Uterus (tissue), 4 donors: Measurements from ENCODE around the gene MUC20. TPM values are rescaled to one million over a fixed set of nuclear protein-coding genes. Genes with fewer than 3 reads are reported as not detected.

Experiments
- DNase-seq, 2 donors: peaks; one replicate each; pipeline ENCODE4 v3.0.0-alpha.2; 2019 to 2020
- H3K27ac ChIP-seq, 2 donors: fragments of 200-600 bp; sonication (generic); 1 replicate in 1 of 2; 2 replicates in 1 of 2; pipeline ENCODE4 v1.5.1; 2016 to 2018
- H3K27me3 ChIP-seq, 2 donors: fragments of 200-600 bp; sonication (generic); one replicate each; pipeline ENCODE4 v1.5.1; 2018 to 2019; ENCODE audit warnings: control low read depth in 1 of 2
- H3K36me3 ChIP-seq, 2 donors: fragments of 200-600 bp; sonication (generic); one replicate each; pipeline ENCODE4 v1.5.1; 2019; ENCODE audit warnings: control low read depth in 1 of 2
- H3K4me1 ChIP-seq, 2 donors: fragments of 200-600 bp; sonication (generic); one replicate each; pipeline ENCODE4 v1.5.1; 2018 to 2019; ENCODE audit warnings: control low read depth in 1 of 2
- H3K4me3 ChIP-seq, 2 donors: fragments of 200-600 bp; sonication (generic); 1 replicate in 1 of 2; 2 replicates in 1 of 2; pipeline ENCODE4 v1.5.1; 2018 to 2019; ENCODE audit warnings: mild to moderate bottlenecking in 1 of 2
- H3K9me3 ChIP-seq, 2 donors: fragments of 200-600 bp; sonication (generic); one replicate each; pipeline ENCODE4 v1.5.1; 2019; ENCODE audit warnings: control low read depth in 1 of 2
- POLR2A ChIP-seq, 2 donors: fragments of 450-650 bp; IDR thresholded peaks; one replicate each; pipeline ENCODE4 v1.6.1; 2016; ENCODE audit warnings: antibody characterized with exemption in 2 of 2, mild to moderate bottlenecking in 1 of 2, moderate library complexity in 1 of 2
- intact Hi-C: fragments of 100-400 bp; cut with DNase I; formaldehyde crosslinking; loops from one replicate; pipeline ENCODE4 v1.15.1; 2023; ENCODE audit warnings: low total_unique reads
- total RNA-seq, 4 donors: library from RNA; depleted of rRNA in 3 of 4; stranded (reverse); fragments of >200 nt in 3 of 4; gene quantifications; one replicate each; pipeline versions ENCODE4 v1.1.0 to v1.2.4, GENCODE V29; 2014 to 2023
- TF ChIP-seq, protein P1 (sequence below), 4 experiments: fragments of 200-600 bp in 2 of 4; fragments of 450-650 bp in 2 of 4; sonication (generic) in 2 of 4; IDR thresholded peaks; one replicate each; pipeline ENCODE4 v1.5.1; 2016 to 2019; ENCODE audit warnings: antibody characterized with exemption in 4 of 4, mild to moderate bottlenecking in 2 of 4, moderate library complexity in 1 of 4
- donor health status: DM: yes; HTN: yes; CAD: no.

The MUC20 gene
- total RNA-seq, 4 donors from 2014 or later = 0.29 to 17.6 (median 4.4) TPM

DNA sequence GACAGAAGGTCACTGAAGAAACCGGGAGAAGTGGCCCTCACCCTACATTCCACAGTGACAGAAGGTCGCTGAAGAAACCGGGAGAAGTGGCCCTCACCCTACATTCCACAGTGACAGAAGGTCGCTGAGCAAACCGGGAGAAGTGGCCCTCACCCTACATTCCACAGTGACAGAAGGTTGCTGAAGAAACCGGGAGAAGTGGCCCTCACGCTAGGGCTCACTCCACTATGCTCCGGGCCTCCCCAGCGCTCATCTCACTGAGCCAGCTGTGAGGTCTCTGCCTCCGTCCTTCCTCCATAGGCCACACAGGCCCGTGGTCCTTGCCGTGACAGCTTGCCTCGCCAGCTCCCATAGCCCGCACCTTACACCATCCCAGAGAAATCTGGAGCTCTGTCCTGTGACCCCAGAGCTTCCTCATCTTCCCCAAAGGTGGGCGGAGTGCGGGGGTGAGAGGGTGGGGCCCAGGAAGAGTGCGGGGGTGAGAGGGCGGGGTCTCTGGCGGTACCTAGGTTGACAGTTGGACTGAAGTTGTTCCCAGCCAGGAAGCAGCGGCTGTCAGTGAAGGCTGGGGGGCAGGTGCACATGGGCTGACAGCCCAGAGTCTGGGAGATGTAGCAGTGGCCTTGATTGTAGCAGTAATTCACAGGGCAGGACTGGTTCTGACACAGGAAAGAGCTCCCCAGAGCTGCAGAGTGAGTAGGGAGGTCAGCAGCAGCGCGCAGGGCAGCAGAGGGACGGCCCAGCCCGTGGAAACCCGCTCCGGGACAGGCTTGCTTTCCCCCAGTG is 32.0 kb downstream of the MUC20 start:
- H3K9me3 ChIP-seq = no peaks in the 10 kb centered on the region
- TF ChIP-seq, protein P1, sequence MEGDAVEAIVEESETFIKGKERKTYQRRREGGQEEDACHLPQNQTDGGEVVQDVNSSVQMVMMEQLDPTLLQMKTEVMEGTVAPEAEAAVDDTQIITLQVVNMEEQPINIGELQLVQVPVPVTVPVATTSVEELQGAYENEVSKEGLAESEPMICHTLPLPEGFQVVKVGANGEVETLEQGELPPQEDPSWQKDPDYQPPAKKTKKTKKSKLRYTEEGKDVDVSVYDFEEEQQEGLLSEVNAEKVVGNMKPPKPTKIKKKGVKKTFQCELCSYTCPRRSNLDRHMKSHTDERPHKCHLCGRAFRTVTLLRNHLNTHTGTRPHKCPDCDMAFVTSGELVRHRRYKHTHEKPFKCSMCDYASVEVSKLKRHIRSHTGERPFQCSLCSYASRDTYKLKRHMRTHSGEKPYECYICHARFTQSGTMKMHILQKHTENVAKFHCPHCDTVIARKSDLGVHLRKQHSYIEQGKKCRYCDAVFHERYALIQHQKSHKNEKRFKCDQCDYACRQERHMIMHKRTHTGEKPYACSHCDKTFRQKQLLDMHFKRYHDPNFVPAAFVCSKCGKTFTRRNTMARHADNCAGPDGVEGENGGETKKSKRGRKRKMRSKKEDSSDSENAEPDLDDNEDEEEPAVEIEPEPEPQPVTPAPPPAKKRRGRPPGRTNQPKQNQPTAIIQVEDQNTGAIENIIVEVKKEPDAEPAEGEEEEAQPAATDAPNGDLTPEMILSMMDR (IDR thresholded peaks at IDR 0.05) = no peak
- TF ChIP-seq POLR2A (IDR thresholded peaks at IDR 0.05) = no peak
- intact Hi-C loops = no loop called here
- no peak overlapping the region for H3K27ac ChIP-seq
- no peaks in the 10 kb centered on the region for H3K36me3 ChIP-seq
- DNase-seq = no peak
- no peaks in the 10 kb centered on the region for H3K27me3 ChIP-seq
- no peaks in the 10 kb centered on the region for H3K4me1 ChIP-seq
- H3K4me3 ChIP-seq = no peak overlapping the region

DNA sequence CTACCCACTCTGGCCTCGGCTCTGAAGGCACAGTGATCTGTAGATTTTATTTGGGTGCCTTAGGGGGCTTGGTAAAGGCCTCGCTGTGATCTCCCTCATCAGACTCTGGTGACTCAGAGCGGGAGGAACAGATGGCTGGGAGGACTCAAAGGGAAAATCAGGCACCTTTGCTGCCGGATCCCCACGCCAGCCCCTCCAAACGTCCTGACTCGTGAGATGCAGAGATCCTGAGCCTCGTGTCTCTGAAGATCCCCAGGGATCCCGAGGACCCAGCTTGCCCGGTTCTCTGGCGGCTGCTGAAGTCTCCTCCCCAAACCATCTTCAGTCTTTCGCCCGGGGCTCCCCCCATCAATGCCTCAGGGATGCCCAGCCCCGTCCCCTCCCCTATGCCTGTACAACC is 32.8 kb downstream of the MUC20 start:
- Histone ChIP-seq H3K27ac (no peak overlapping the region), H3K4me3 (no peak overlapping the region), H3K9me3 (no peaks in the 10 kb centered on the region), H3K36me3 (no peaks in the 10 kb centered on the region), H3K27me3 (no peaks in the 10 kb centered on the region), H3K4me1 (no peaks in the 10 kb centered on the region)
- TF ChIP-seq POLR2A (IDR thresholded peaks at IDR 0.05) = no peak
- TF ChIP-seq, protein P1 (IDR thresholded peaks at IDR 0.05) = no peak
- DNase-seq = no peak
- intact Hi-C loops = no loop called here

DNA sequence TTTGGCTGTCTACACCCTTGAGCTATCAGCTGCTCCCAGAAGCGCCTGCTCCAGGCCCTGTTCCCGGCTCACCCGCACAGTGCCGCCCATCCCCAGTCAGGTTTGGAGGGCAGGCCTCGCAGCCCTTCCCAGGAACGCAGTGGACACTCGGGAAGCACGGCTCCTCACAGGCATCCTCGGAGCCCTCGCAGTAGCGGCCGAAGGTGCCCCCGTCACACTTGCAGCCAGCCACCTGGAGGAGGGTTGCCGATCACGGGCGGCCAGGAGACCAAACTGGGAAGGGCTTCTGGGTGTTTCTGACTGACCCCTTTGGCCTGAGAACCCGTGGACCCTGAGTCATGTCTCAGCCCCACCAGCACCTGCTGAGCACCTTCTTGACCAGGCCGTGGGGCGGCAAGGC is 33.4 kb downstream of the MUC20 start:
- intact Hi-C loops = no loop called here
- no peak overlapping the region for H3K4me3 ChIP-seq
- TF ChIP-seq POLR2A (IDR thresholded peaks at IDR 0.05) = no peak
- TF ChIP-seq, protein P1 (IDR thresholded peaks at IDR 0.05) = no peak
- H3K9me3 ChIP-seq = no peaks in the 10 kb centered on the region
- no peaks in the 10 kb centered on the region for H3K36me3 ChIP-seq
- no peaks in the 10 kb centered on the region for H3K27me3 ChIP-seq
- DNase-seq = no peak
- no peaks in the 10 kb centered on the region for H3K4me1 ChIP-seq
- H3K27ac ChIP-seq = no peak overlapping the region

DNA sequence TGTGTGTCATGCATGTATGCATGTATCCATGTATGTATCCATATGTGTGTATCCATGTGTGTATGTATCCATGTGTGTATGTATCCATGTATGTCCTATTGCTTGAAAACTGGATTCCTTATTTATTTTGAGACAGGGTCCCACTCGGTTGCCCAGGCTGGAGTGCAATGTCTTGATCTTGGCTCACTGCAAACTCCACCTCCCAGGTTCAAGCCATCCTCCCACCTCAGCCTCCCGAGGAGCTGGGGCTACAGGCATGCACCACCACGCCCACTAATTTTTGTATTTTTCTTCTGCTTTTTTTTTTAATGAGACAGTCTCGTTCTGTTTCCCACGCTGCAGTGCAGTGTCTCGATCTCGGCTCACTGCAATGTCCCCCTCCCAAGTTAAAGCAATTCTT is 34.1 kb downstream of the MUC20 start:
- intact Hi-C loops = no loop called here
- no peak overlapping the region for H3K27ac ChIP-seq
- TF ChIP-seq, protein P1 (IDR thresholded peaks at IDR 0.05) = no peak
- TF ChIP-seq POLR2A (IDR thresholded peaks at IDR 0.05) = no peak
- no peak overlapping the region for H3K4me3 ChIP-seq
- no peaks in the 10 kb centered on the region for H3K4me1 ChIP-seq
- no peaks in the 10 kb centered on the region for H3K27me3 ChIP-seq
- no peaks in the 10 kb centered on the region for H3K9me3 ChIP-seq
- no peak for DNase-seq
- H3K36me3 ChIP-seq = no peaks in the 10 kb centered on the region

DNA sequence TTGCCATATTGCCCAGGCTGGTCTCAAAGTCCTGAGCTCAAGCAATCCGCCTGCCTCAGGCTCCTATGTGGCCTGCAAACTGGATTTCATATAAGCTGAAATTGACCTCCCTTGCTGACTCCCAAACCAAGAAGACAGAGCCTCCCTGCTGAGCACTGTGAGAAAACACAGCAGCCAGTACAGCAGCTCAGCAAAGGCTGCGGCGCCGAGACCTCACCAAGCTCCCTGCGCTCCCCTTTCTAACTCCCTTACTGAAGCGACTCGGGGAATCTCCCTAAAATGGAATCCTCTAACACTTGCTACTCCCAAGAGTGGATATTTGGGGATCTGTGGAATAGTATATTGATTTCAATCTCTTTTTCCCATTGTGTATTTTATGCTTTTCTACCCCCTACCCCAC is 34.6 kb downstream of the MUC20 start:
- H3K9me3 ChIP-seq = no peaks in the 10 kb centered on the region
- TF ChIP-seq POLR2A (IDR thresholded peaks at IDR 0.05) = no peak
- TF ChIP-seq, protein P1 (IDR thresholded peaks at IDR 0.05) = no peak
- intact Hi-C loops = no loop called here
- no peaks in the 10 kb centered on the region for H3K36me3 ChIP-seq
- no peak for DNase-seq
- no peak overlapping the region for H3K4me3 ChIP-seq
- H3K27ac ChIP-seq = no peak overlapping the region
- no peaks in the 10 kb centered on the region for H3K4me1 ChIP-seq
- H3K27me3 ChIP-seq = no peaks in the 10 kb centered on the region
